Large intestine (tissue), 3 donors: Measurements from ENCODE around the gene SPRED3. TPM values are rescaled to one million over a fixed set of nuclear protein-coding genes. Genes with fewer than 3 reads are reported as not detected.

Experiments
- DNase-seq, 2 donors: peaks; one replicate each; pipeline versions ENCODE4 v3.0.0 to v3.0.0-alpha.2; 2013
- H3K27ac ChIP-seq: one replicate; pipeline ENCODE4 v1.5.1; 2013; ENCODE audit warnings: low read length
- H3K27me3 ChIP-seq: 2 replicates; pipeline ENCODE4 v1.6.1; 2013; ENCODE audit warnings: low read length; ENCODE audit not compliant: control insufficient read depth, insufficient read depth
- H3K36me3 ChIP-seq: 2 replicates; pipeline ENCODE4 v1.6.1; 2013; ENCODE audit warnings: low read length; ENCODE audit not compliant: control insufficient read depth, insufficient read depth
- H3K4me1 ChIP-seq: one replicate; pipeline ENCODE4 v1.6.1; 2013; ENCODE audit warnings: low read length; ENCODE audit not compliant: control insufficient read depth, insufficient read depth
- H3K4me3 ChIP-seq: one replicate; pipeline ENCODE4 v1.5.1; 2013; ENCODE audit warnings: low read length
- H3K9me3 ChIP-seq: one replicate; pipeline ENCODE4 v1.6.1; 2013; ENCODE audit warnings: mild to moderate bottlenecking, low read depth, low read length, moderate library complexity; ENCODE audit not compliant: control insufficient read depth
- WGBS: methylation state at CpG from one replicate; pipeline ENCODE4 v1.1.5; 2013; ENCODE audit warnings: low lambda C conversion rate; ENCODE audit not compliant: insufficient coverage; 5-methylcytosine and 5-hydroxymethylcytosine counted together
- polyA plus RNA-seq: library from polyadenylated mRNA; unstranded; fragments of 120-200 nt; gene quantifications from one replicate; pipeline ENCODE4 v1.2.1, GENCODE V29; 2013

The SPRED3 gene
- polyA plus RNA-seq, 1 donor: 3.9 TPM

GRCh38 chr19:38391911-38392464, 3.5 kb downstream of the SPRED3 start:
- peaks cover 7% of the 10 kb centered on the region for H3K9me3 ChIP-seq
- H3K27me3 ChIP-seq: peaks cover 64% of the 10 kb centered on the region
- H3K4me1 ChIP-seq: peaks cover 40% of the 10 kb centered on the region
- H3K36me3 ChIP-seq: no peaks in the 10 kb centered on the region
- WGBS: no CpG with 5 or more reads among the region's 8 CpGs
- no peak overlapping the region for H3K4me3 ChIP-seq
- H3K27ac ChIP-seq: no peak overlapping the region
- DNase-seq: no peak

GRCh38 chr19:38392707-38393308, 4.3 kb downstream of the SPRED3 start:
- H3K9me3 ChIP-seq: peaks cover 3% of the 10 kb centered on the region
- no CpG with 5 or more reads among the region's 6 CpGs for WGBS
- peak; percentile 87 to 91 for DNase-seq
- peak overlapping the region; percentile 46 for H3K27ac ChIP-seq
- peaks cover 32% of the 10 kb centered on the region for H3K4me1 ChIP-seq
- H3K36me3 ChIP-seq: no peaks in the 10 kb centered on the region
- peaks cover 64% of the 10 kb centered on the region for H3K27me3 ChIP-seq
- no peak overlapping the region for H3K4me3 ChIP-seq

GRCh38 chr19:38394488-38394887, 6.0 kb downstream of the SPRED3 start:
- Histone ChIP-seq H3K27me3 (peaks cover 60% of the 10 kb centered on the region), H3K4me3 (peak overlapping the region; percentile 25), H3K9me3 (peaks cover 3% of the 10 kb centered on the region), H3K4me1 (peaks cover 21% of the 10 kb centered on the region), H3K36me3 (no peaks in the 10 kb centered on the region), H3K27ac (peak overlapping the region; percentile 41)
- no CpG with 5 or more reads among the region's 30 CpGs for WGBS
- DNase-seq: peak; percentile 83 to 91

GRCh38 chr19:38395381-38396114, 7.1 kb downstream of the SPRED3 start:
- Histone ChIP-seq H3K27ac (peak overlapping the region; percentile 41), H3K27me3 (peaks cover 54% of the 10 kb centered on the region), H3K4me1 (peaks cover 21% of the 10 kb centered on the region), H3K9me3 (no peaks in the 10 kb centered on the region), H3K4me3 (peak overlapping the region; percentile 25), H3K36me3 (no peaks in the 10 kb centered on the region)
- WGBS: no CpG with 5 or more reads among the region's 86 CpGs
- peak in 1 of 2 donors; percentile 67 for DNase-seq

GRCh38 chr19:38399081-38399480, 10.6 kb downstream of the SPRED3 start:
- Histone ChIP-seq H3K9me3 (no peaks in the 10 kb centered on the region), H3K4me3 (no peak overlapping the region), H3K4me1 (peaks cover 9% of the 10 kb centered on the region), H3K36me3 (no peaks in the 10 kb centered on the region), H3K27me3 (peaks cover 43% of the 10 kb centered on the region), H3K27ac (no peak overlapping the region)
- no CpG with 5 or more reads among the region's 9 CpGs for WGBS
- no peak for DNase-seq

- no CpG with 5 or more reads among the region's 1 CpG for WGBS
Measured at GRCh38 chr19:38399537-38399936, 11.0 kb downstream of the SPRED3 start.

GRCh38 chr19:38400361-38400760, 11.9 kb downstream of the SPRED3 start:
- H3K27ac ChIP-seq: no peak overlapping the region
- no peaks in the 10 kb centered on the region for H3K9me3 ChIP-seq
- no peak overlapping the region for H3K4me3 ChIP-seq
- H3K4me1 ChIP-seq: peaks cover 6% of the 10 kb centered on the region
- H3K27me3 ChIP-seq: peaks cover 31% of the 10 kb centered on the region
- no peak for DNase-seq
- no CpG with 5 or more reads among the region's 5 CpGs for WGBS
- H3K36me3 ChIP-seq: peaks cover 7% of the 10 kb centered on the region

More at GRCh38 chr19:38399537-38399936, 11.0 kb downstream of the SPRED3 start:
- Histone ChIP-seq H3K27ac (no peak overlapping the region), H3K36me3 (no peaks in the 10 kb centered on the region), H3K27me3 (peaks cover 38% of the 10 kb centered on the region), H3K4me1 (peaks cover 12% of the 10 kb centered on the region), H3K9me3 (no peaks in the 10 kb centered on the region), H3K4me3 (no peak overlapping the region)
- no peak for DNase-seq

GRCh38 chr19:38401148-38401547, 12.7 kb downstream of the SPRED3 start:
- DNase-seq: no peak
- no CpG with 5 or more reads among the region's 3 CpGs for WGBS
- H3K36me3 ChIP-seq: peaks cover 10% of the 10 kb centered on the region
- no peak overlapping the region for H3K4me3 ChIP-seq
- H3K27ac ChIP-seq: no peak overlapping the region
- H3K9me3 ChIP-seq: no peaks in the 10 kb centered on the region
- H3K27me3 ChIP-seq: peaks cover 29% of the 10 kb centered on the region
- peaks cover 6% of the 10 kb centered on the region for H3K4me1 ChIP-seq

GRCh38 chr19:38402623-38402966, 14.1 kb downstream of the SPRED3 start:
- Histone ChIP-seq H3K4me3 (peak overlapping the region; percentile 47), H3K27me3 (peaks cover 15% of the 10 kb centered on the region), H3K36me3 (peaks cover 18% of the 10 kb centered on the region), H3K9me3 (no peaks in the 10 kb centered on the region), H3K27ac (peak overlapping the region; percentile 54), H3K4me1 (peaks cover 6% of the 10 kb centered on the region)
- WGBS: no CpG with 5 or more reads among the region's 18 CpGs
- DNase-seq: no peak

GRCh38 chr19:38402967-38403674, 14.6 kb downstream of the SPRED3 start, which contains the start of gene FAM98C:
FAM98C (plus strand) TSS chr19:38403093; CDS start chr19:38403154, 61 bp downstream.
- peaks cover 6% of the 10 kb centered on the region for H3K4me1 ChIP-seq
- peak within 1 kb of the TSS; percentile 92 for H3K4me3 ChIP-seq
- DNase-seq: peak; percentile 97 to 98
- WGBS: no CpG with 5 or more reads among the region's 82 CpGs
- peaks cover 18% of the 10 kb centered on the region for H3K36me3 ChIP-seq
- peaks cover 11% of the 10 kb centered on the region for H3K27me3 ChIP-seq
- H3K9me3 ChIP-seq: no peaks in the 10 kb centered on the region
- H3K27ac ChIP-seq: peak within 1 kb of the TSS; percentile 74
